ENCODE data around the gene BCAR1.
"Not testable (repeated sequence)": the region's sequence is repeated elsewhere in the genome, so short reads cannot be mapped to it uniquely, and the experiment has no call there.

BCAR1 gene

GRCh38 chr16:75225092-75225491 lies 26.3 kb downstream of the BCAR1 start:
- no peak for DNase-seq (ENCODE audit: low read depth in 2 of 2)

- no peak for DNase-seq (ENCODE audit: low read depth in 2 of 2)
Measured at GRCh38 chr16:75224306-75225082, 26.9 kb downstream of the BCAR1 start.

GRCh38 chr16:75223129-75223528 lies 28.3 kb downstream of the BCAR1 start:
- not testable (repeated sequence) for DNase-seq (ENCODE audit: low read depth in 2 of 2)

GRCh38 chr16:75222271-75222783 lies 29.1 kb downstream of the BCAR1 start:
- DNase-seq (ENCODE audit: low read depth in 2 of 2), result no peak

GRCh38 chr16:75219838-75220237 lies 31.6 kb downstream of the BCAR1 start:
- no peak for DNase-seq (ENCODE audit: low read depth in 2 of 2)

GRCh38 chr16:75219088-75219487 lies 32.3 kb downstream of the BCAR1 start:
- no peak for DNase-seq (ENCODE audit: low read depth in 2 of 2)

- DNase-seq (ENCODE audit: low read depth in 2 of 2), result no peak
Measured at GRCh38 chr16:75218256-75219076, 33.0 kb downstream of the BCAR1 start, which contains the start of gene CTRB1. TSS of gene CTRB1 (plus strand) at chr16:75218988. CDS start at chr16:75219008, 20 bp downstream.

- no peak for DNase-seq (ENCODE audit: low read depth in 2 of 2)
Measured at GRCh38 chr16:75217389-75217851, 34.0 kb downstream of the BCAR1 start.

- no peak for DNase-seq (ENCODE audit: low read depth in 2 of 2)
Measured at GRCh38 chr16:75216576-75216975, 34.8 kb downstream of the BCAR1 start.

GRCh38 chr16:75216127-75216526 lies 35.3 kb downstream of the BCAR1 start:
- DNase-seq (ENCODE audit: low read depth in 2 of 2), result no peak

- not testable (repeated sequence) for DNase-seq (ENCODE audit: low read depth in 2 of 2)
Measured at GRCh38 chr16:75211286-75211685, 40.1 kb downstream of the BCAR1 start.

- no peak for DNase-seq (ENCODE audit: low read depth in 2 of 2)
Measured at GRCh38 chr16:75209944-75210343, 41.5 kb downstream of the BCAR1 start.

- DNase-seq (ENCODE audit: low read depth in 2 of 2), result not testable (repeated sequence)
Measured at GRCh38 chr16:75209514-75209913, 41.9 kb downstream of the BCAR1 start.

- DNase-seq (ENCODE audit: low read depth in 2 of 2), result no peak
Measured at GRCh38 chr16:75208861-75209505, 42.4 kb downstream of the BCAR1 start.

- DNase-seq (ENCODE audit: low read depth in 2 of 2), result no peak
Measured at GRCh38 chr16:75208242-75208825, 43.1 kb downstream of the BCAR1 start.

- DNase-seq (ENCODE audit: low read depth in 2 of 2), result no peak
Measured at GRCh38 chr16:75207831-75208230, 43.6 kb downstream of the BCAR1 start.

- no peak for DNase-seq (ENCODE audit: low read depth in 2 of 2)
Measured at GRCh38 chr16:75206749-75207451, 44.5 kb downstream of the BCAR1 start, which contains the start of gene CTRB2. TSS of gene CTRB2 (minus strand) at chr16:75207161. CDS start at chr16:75207141, 20 bp downstream.

- DNase-seq (ENCODE audit: low read depth in 2 of 2), result not testable (repeated sequence)
Measured at GRCh38 chr16:75205961-75206748, 45.3 kb downstream of the BCAR1 start.

GRCh38 chr16:75205438-75205837 lies 46.0 kb downstream of the BCAR1 start:
- not testable (repeated sequence) for DNase-seq (ENCODE audit: low read depth in 2 of 2)

GRCh38 chr16:75204905-75205304 lies 46.5 kb downstream of the BCAR1 start:
- not testable (repeated sequence) for DNase-seq (ENCODE audit: low read depth in 2 of 2)

Data from stimulated activated CD8-positive, alpha-beta memory T cell treated with anti-CD3 and anti-CD28 coated beads, Interleukin-7, amount 100 ng/mL, for 1 hour (primary cell).